GM12891 (cell line): ENCODE measurements around the gene SIM1. TPM values are rescaled to one million over a fixed set of nuclear protein-coding genes. Genes with fewer than 3 reads are reported as not detected.

Experiments used
- DNase-seq: peaks from one replicate; pipeline ENCODE4 v3.0.0; 2011; ENCODE audit warnings: low spot score; ENCODE audit not compliant: insufficient read length
- FAIRE-seq: peaks from 2 replicates; lab custom pipeline; 2011; peaks lifted over from hg19 to GRCh38; lab: Jason Lieb, UNC
- PAX5 ChIP-seq: IDR thresholded peaks from 2 replicates; pipeline ENCODE4 v1.6.1; 2011; ENCODE audit warnings: low read length, moderate library complexity, mild to moderate bottlenecking; ENCODE audit not compliant: insufficient read depth, severe bottlenecking
- POLR2A ChIP-seq: IDR thresholded peaks from 2 replicates; pipeline ENCODE4 v1.6.1; 2011; ENCODE audit warnings: low read depth, low read length, control low read depth
- POLR2AphosphoS5 ChIP-seq: IDR thresholded peaks from 2 replicates; pipeline ENCODE4 v1.6.1; 2011; ENCODE audit warnings: low read depth, low read length, control low read depth
- POU2F2 ChIP-seq: IDR thresholded peaks from 2 replicates; pipeline ENCODE4 v1.6.1; 2011; ENCODE audit warnings: low read depth, mild to moderate bottlenecking, control low read depth, low read length, moderate library complexity
- SPI1 ChIP-seq: IDR thresholded peaks from 2 replicates; pipeline ENCODE4 v1.6.1; 2011; ENCODE audit warnings: low read depth, low read length, control low read depth
- TAF1 ChIP-seq: IDR thresholded peaks from 2 replicates; pipeline ENCODE4 v1.6.1; 2011; ENCODE audit warnings: low read depth, low read length, control low read depth
- polyA plus RNA-seq: library from polyadenylated mRNA; unstranded; fragments of >200 nt; gene quantifications from one replicate; pipeline ENCODE4 v1.2.1, GENCODE V29; 2012; ENCODE audit warnings: low read depth, missing spikeins, inconsistent platforms; ENCODE audit not compliant: missing spikeins

Gene SIM1
- not detected for polyA plus RNA-seq

- no peak for TF ChIP-seq TAF1
- no peak for TF ChIP-seq PAX5
- TF ChIP-seq SPI1, result no peak
- no peak for TF ChIP-seq POU2F2
- TF ChIP-seq POLR2A, result no peak
- no peak for TF ChIP-seq POLR2AphosphoS5
- FAIRE-seq, result no peak
- DNase-seq, result no peak
These were observed at the start of gene SIM1 for GRCh38 chr6:100464903-100465700. SIM1 (minus strand) TSS chr6:100464921; CDS start chr6:100463468, 1,453 bp downstream.

GRCh38 chr6:100512203-100512862 is 47.6 kb upstream of the SIM1 start:
- TF ChIP-seq POU2F2 (no peak), PAX5 (no peak), POLR2AphosphoS5 (no peak), TAF1 (no peak), SPI1 (no peak), POLR2A (no peak)
- no peak for DNase-seq
- peak; percentile 35 for FAIRE-seq

- TF ChIP-seq POLR2A (no peak), SPI1 (no peak), POLR2AphosphoS5 (no peak), POU2F2 (no peak), TAF1 (no peak), PAX5 (no peak)
- FAIRE-seq, result no peak
These were observed 44.4 kb upstream of the SIM1 start for GRCh38 chr6:100509101-100509500.

GRCh38 chr6:100506651-100507050 is 41.9 kb upstream of the SIM1 start:
- DNase-seq (no peak), FAIRE-seq (no peak)
- TF ChIP-seq POLR2A (no peak), TAF1 (no peak), POLR2AphosphoS5 (no peak), PAX5 (no peak), SPI1 (no peak), POU2F2 (no peak)

More at GRCh38 chr6:100509101-100509500, 44.4 kb upstream of the SIM1 start:
- DNase-seq, result no peak

GRCh38 chr6:100504786-100505737 is 40.3 kb upstream of the SIM1 start:
- TF ChIP-seq POLR2AphosphoS5 (no peak), POU2F2 (no peak), POLR2A (no peak), PAX5 (no peak), SPI1 (no peak), TAF1 (no peak)
- no peak for DNase-seq
- FAIRE-seq, result no peak

GRCh38 chr6:100503043-100503705 is 38.5 kb upstream of the SIM1 start:
- FAIRE-seq (no peak), DNase-seq (no peak)
- TF ChIP-seq PAX5 (no peak), SPI1 (no peak), POLR2AphosphoS5 (no peak), POU2F2 (no peak), POLR2A (no peak), TAF1 (no peak)

GRCh38 chr6:100493206-100493888 is 28.6 kb upstream of the SIM1 start:
- TF ChIP-seq POU2F2, result no peak
- TF ChIP-seq TAF1, result no peak
- no peak for TF ChIP-seq PAX5
- no peak for TF ChIP-seq POLR2A
- TF ChIP-seq SPI1, result no peak
- FAIRE-seq (no peak), DNase-seq (no peak)

GRCh38 chr6:100491952-100492670 is 27.4 kb upstream of the SIM1 start:
- FAIRE-seq (no peak), DNase-seq (no peak)
- no peak for TF ChIP-seq POLR2A
- no peak for TF ChIP-seq SPI1
- no peak for TF ChIP-seq POLR2AphosphoS5
- TF ChIP-seq PAX5, result no peak
- TF ChIP-seq POU2F2, result no peak
- no peak for TF ChIP-seq TAF1
